Lower leg skin (tissue), 3 donors: ENCODE measurements around the gene UPK3BL2.
"Not testable (repeated sequence)": the region's sequence is repeated elsewhere in the genome, so short reads cannot be mapped to it uniquely, and the experiment has no call there.

Experiments
- POLR2A ChIP-seq, 2 donors: fragments of 450-650 bp; IDR thresholded peaks; one replicate each; pipeline ENCODE4 v1.6.1; 2016 to 2017; ENCODE audit warnings: antibody characterized with exemption in 2 of 2, mild to moderate bottlenecking in 1 of 2, moderate library complexity in 1 of 2
- TF ChIP-seq, protein P1 (sequence below), 3 donors: fragments of 450-650 bp; IDR thresholded peaks; one replicate each; pipeline ENCODE4 v1.5.1; 2016; ENCODE audit warnings: antibody characterized with exemption in 3 of 3, mild to moderate bottlenecking in 3 of 3, moderate library complexity in 2 of 3

DNA sequence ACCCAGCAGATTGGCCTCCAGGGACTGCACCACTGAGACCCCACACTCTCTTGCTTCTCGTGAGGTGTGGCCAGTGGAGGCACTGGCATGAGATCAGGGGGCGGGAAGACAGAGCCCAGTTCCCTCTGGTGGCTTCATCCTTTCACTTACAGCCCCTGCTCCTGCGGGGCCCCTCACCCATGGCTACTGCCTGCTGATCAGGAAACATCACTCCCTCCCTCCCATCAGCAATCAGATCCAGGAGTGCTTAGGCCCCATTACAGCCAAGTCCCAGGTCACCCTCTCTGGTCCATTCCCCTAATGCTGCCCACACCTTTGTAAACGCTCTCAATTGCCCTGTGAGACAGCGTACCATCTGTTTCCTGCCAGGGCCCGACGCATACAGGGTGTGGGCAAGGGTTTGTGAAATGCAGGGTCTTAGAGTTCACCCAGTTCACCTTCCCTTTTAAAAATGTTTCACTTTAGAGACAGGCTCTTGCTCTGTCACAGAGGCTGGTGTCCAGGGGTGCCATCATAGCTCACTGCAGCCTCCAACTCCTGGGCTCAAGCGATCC, 8.4 kb downstream of the UPK3BL2 start:
- TF ChIP-seq, protein P1, sequence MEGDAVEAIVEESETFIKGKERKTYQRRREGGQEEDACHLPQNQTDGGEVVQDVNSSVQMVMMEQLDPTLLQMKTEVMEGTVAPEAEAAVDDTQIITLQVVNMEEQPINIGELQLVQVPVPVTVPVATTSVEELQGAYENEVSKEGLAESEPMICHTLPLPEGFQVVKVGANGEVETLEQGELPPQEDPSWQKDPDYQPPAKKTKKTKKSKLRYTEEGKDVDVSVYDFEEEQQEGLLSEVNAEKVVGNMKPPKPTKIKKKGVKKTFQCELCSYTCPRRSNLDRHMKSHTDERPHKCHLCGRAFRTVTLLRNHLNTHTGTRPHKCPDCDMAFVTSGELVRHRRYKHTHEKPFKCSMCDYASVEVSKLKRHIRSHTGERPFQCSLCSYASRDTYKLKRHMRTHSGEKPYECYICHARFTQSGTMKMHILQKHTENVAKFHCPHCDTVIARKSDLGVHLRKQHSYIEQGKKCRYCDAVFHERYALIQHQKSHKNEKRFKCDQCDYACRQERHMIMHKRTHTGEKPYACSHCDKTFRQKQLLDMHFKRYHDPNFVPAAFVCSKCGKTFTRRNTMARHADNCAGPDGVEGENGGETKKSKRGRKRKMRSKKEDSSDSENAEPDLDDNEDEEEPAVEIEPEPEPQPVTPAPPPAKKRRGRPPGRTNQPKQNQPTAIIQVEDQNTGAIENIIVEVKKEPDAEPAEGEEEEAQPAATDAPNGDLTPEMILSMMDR (IDR thresholded peaks at IDR 0.05) = not testable (repeated sequence)
- not testable (repeated sequence) for TF ChIP-seq POLR2A (IDR thresholded peaks at IDR 0.05)
